Measurements from ENCODE around the gene TP53RK.
A peak's percentile ranks its signal among the peaks of the same experiment; 100 is the strongest.

The TP53RK gene

GRCh38 chr20:46657137-46657536, 32.1 kb downstream of the TP53RK start:
- DNase-seq = no peak

DNA sequence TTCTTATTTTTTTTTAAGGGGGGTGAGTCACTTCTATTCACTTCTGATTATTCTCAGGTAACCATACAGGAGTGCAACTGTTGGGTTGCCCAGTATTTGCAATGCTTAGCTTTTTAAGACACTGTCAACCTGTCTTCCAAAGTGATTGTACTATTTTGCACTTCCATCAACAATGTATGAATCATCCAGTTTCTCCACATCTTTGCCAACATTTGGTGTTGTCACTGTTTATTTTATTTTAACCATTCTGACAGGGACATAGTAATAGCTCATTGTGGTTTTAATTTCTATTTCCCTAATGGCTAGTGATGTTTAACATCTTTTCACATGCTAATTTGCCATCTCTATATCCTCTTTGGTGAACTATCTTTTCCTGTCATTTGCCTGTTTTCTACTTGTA, 36.5 kb downstream of the TP53RK start:
- DNase-seq = no peak

- DNase-seq = peak; percentile 1 to 45
Observed at GRCh38 chr20:46651091-46651962, 37.9 kb downstream of the TP53RK start, which contains the start of gene SLC13A3. TSS of gene SLC13A3 (minus strand) at chr20:46651459. CDS start at chr20:46651421, 38 bp downstream.

- no peak for DNase-seq
Observed at GRCh38 chr20:46650575-46651090, 38.6 kb downstream of the TP53RK start.

- no peak for DNase-seq
Observed at GRCh38 chr20:46649965-46650542, 39.2 kb downstream of the TP53RK start.

DNA sequence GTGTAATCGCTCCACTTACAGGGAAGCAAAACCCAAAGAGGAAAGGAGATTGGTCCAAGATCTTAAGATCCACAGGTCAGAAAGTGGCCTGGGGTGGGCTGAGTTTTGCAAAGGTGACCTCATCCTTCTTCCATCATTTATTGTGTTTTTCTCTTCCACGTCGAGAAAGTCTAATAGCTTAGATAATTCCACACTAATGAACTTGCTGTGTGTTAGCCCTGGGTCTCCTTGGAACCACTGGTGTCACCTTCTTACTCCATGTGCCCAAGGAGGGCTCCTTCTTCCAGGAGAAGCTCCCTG, 39.6 kb downstream of the TP53RK start:
- DNase-seq = no peak

DNA sequence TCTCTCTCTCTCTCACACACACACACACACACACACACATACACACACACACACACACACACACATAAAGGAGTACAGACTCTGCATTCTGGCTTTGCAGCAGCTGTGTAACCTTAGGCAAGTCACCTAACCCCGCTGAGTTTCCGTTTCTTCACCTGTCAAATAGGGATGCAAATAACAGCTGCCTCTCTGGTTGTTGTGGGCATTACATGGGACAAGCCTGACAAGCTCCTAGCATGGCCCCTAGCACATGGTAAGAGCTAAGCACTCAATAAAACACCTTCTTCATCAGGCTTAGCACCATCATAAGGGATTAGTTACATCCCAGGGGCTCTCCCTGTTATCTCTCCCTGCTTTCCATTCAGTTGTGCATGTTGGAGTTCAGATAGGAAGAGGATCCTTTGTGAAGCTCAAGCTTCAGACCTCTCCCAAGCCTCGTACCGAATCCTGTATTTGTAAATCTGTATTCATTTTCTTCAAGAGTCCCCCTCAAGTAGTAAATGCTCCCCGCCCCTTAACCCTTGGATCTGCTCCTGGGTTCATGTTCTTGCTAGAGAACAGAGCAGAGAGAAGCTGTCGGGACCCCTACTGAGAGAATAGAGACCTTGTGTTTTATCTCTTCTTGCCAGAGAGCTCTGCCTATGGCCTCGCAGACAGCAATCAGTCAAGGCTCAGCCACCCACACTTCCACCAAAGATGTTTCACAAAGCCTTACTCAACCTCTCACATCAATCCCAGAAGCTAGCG, 40.2 kb downstream of the TP53RK start:
- peak; percentile 6 to 23 for DNase-seq

GRCh38 chr20:46647469-46647868, 41.8 kb downstream of the TP53RK start:
- DNase-seq = peak; percentile 11 to 36

DNA sequence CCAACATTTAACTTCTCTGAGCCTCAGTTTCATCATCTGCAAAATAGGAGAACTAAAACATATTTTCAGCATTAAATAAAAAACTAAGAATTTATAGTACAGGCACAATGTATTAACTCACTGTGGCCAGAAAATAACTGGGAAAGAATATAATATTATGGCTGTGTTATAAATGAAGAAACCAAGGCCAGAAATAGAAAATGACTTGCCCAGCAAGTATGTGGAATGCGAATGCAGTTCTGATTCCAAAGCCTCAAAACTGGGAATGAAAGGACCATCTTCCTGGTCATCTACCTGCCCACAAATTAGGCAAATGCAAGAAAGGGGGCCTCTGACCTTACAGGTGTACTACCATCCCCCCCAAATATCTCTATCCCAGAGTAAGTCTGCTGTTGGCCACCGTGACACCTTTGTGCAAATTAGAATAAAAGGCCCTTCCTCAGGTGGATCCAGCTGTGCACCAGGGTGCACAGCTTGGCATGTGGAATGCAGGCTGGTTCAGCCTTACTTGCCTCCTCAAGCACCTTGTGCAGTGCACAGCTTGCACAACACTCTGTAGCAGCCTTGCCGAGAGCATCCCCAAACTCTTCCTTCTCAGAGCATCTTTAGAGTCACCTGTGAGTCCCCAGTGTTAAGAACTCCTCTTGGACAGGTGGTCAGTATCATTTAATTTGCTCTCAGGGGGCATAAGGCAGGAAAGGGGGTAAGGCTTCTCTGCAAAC, 42.4 kb downstream of the TP53RK start:
- no peak for DNase-seq

DNA sequence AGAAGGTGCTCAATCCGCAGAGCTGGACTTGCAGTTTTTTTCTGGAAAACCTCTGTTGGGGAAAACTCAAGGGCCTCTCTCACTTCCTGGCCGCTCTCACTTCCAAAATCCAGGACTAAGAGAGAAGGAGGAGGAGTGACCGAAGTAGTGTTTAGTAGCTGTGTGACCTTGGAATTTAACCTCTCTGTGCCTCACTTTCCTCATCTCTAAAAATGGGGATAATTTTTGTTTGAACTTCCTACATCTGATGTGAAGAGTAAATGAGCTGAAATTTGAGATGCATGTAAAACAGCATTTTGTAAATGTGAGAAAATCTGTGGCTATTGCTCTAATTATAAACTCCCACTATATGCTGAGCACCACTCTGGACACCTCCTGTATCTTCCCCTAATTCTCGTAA, 43.1 kb downstream of the TP53RK start:
- DNase-seq = no peak

GRCh38 chr20:46644733-46645132, 44.5 kb downstream of the TP53RK start:
- DNase-seq = no peak

- no peak for DNase-seq
Observed at GRCh38 chr20:46644160-46644559, 45.1 kb downstream of the TP53RK start.

DNA sequence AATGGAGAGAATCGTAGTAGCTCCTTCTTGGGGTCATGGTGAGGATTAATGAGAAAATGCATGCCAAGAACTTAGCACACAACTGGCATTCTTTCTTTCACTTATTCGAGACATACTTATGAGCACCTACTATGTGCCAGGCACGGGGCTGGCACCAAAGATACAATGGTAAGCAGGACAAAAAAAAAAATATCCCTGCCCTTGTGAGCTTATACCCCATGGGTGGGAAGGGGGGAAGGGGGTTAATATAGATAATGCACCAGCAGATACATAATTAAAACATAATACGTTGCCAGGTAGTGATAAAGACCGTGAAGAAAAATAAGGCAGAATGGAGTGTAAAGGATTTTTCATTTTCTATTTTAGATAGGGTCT, 46.3 kb downstream of the TP53RK start:
- no peak for DNase-seq

GRCh38 chr20:46642265-46642968, 46.8 kb downstream of the TP53RK start:
- no peak for DNase-seq

DNA sequence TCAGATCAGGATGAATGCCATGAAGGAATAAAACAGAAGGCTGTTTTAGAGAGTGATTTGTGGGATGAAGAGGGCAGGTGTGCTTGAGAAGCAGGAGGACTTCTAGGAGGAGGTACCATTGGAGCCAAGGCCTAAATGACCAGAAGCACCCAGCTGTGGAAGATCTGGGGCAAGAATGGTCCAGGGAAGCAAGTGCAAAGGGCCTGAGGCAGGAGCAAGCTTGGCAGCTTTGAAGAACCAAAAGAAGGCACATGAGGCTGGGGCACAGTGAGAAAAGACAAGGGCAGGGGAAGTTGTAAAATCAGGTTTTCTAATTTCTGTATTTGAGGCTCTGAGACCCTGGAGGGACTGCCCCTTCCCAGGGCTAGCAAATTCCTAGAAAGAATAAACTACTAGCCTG, 47.8 kb downstream of the TP53RK start:
- DNase-seq = no peak

- DNase-seq = no peak
Observed at GRCh38 chr20:46640536-46641311, 48.5 kb downstream of the TP53RK start.

DNA sequence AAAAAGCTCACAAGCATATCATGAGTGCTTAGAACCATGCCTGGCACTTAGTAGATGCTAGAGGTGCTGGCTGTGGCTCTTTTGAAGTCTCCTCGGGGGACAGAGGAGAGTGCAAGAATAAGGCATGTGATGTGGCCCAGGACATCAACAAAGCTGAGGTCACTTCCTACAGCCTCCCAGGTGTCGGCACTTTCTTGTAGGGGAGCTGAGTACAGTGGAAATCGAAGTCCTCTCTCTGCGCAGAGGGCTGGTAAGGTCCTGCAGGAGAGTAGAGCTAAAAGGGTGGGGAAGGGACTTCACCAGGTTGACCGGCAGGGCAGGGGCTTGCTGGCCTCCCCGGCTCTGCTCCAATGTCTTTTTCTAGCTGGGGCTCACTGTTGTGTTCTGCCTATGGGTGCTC, 49.2 kb downstream of the TP53RK start:
- DNase-seq = no peak

- DNase-seq = no peak
Observed at GRCh38 chr20:46639587-46639986, 49.7 kb downstream of the TP53RK start.

GRCh38 chr20:46638898-46639274, 50.4 kb downstream of the TP53RK start:
- no peak for DNase-seq

GRCh38 chr20:46638134-46638897, 50.9 kb downstream of the TP53RK start:
- DNase-seq = peak; percentile 35 to 40
